ENCODE measurements around the gene DPH2.
A peak's percentile ranks its signal among the peaks of the same experiment; 100 is the strongest.

Gene DPH2

GRCh38 chr1:43985984-43986595, 16.3 kb downstream of the DPH2 start:
- no peak for DNase-seq

- no peak for DNase-seq
These were observed 16.9 kb downstream of the DPH2 start for GRCh38 chr1:43986712-43987111.

GRCh38 chr1:43987159-43987902, 17.5 kb downstream of the DPH2 start:
- DNase-seq, result no peak

GRCh38 chr1:43990271-43991199, 20.7 kb downstream of the DPH2 start:
- no peak for DNase-seq

DNA sequence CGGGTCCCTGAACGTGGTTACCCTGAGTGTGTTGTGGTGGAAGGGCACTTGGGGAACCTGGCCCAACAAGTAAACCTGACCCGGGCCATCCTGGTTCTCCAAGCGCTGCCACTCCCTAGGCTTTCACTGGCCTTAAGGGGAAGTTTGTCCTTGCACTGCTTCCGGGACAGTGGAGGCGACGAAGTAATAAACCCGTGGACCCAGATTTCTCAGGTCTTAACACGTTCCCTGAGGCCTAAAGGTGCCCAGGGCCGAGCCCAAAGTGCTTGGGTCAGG, 21.3 kb downstream of the DPH2 start:
- no peak for DNase-seq

DNA sequence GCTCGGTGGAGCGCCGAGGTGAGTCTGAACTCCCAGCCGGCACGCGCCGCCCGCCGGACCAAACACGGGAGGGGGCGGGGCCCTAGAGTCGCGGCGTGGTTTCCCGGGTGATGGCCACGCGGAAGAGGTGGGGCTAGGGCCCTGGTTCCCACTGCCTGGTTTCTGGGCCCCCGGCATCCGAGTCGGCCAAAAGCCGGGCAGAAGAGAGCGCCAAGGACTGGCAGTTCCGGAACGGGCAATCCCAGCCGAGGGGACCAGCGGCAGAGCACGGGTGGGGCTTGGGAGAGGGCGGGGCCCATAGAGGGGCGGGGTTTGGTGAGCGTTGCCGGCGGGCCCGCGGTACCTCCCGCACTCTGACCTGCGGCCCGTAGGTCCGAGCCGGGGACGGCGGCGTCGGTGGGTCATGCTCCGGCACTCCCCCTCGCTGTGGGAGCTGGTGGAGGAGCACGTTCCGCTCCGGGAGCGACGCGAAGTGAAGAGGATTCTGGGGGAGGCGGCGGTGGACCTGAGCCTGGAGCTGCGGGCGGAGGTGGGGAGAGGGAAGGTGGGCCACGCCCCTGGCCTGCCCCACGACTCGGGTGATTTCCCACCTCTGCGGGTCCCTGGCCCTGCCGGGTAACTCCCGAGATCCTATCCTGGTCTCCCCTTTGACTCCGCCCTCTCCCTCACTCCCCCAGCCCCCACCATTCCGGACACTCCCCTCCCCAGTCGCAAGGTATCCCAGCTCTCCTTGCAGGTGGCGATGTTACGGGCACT, 21.8 kb downstream of the DPH2 start, which contains the start of gene CCDC24:
CCDC24 (plus strand) TSS at position 124 of the 756 bp plus-strand sequence; CDS start at position 404, 280 bp downstream.
- peak; percentile 58 for DNase-seq

DNA sequence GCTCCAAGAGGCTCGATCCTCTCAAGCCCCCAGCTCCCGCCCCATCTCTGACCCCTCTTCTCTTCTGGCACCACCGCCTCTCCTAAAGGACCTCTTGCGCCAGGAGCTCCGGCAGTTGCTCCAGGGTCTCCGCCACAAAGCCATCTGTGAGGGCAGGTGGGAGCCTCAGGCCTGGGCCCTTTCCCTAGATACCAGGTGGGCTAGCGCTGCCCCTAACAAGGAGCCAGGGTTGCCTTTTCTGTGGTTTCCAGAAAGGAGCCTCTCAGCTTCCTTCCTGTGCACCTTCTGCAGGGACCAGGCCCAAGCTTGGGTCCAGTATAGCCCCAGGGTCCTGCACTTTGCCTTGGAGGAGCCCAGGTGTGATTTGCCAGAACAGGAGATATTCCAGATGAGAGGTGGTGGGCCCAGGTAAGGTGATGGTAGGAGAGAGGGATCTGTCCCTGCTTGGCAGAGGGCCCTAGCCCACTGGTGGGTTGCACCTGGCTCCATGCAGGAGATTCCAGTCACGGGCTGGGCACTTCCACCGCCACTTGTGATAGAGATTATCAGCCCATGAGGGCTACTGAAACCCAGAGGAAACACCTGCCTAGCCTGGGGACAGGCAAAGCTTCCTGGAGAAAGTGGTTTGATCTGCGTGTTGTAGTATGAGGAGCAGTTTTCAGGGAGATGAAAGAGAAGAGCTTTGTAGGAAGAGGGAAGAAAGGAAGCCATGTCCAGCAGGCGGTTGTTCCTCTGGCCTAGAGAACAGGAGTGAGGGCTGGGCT, 22.6 kb downstream of the DPH2 start:
- no peak for DNase-seq

DNA sequence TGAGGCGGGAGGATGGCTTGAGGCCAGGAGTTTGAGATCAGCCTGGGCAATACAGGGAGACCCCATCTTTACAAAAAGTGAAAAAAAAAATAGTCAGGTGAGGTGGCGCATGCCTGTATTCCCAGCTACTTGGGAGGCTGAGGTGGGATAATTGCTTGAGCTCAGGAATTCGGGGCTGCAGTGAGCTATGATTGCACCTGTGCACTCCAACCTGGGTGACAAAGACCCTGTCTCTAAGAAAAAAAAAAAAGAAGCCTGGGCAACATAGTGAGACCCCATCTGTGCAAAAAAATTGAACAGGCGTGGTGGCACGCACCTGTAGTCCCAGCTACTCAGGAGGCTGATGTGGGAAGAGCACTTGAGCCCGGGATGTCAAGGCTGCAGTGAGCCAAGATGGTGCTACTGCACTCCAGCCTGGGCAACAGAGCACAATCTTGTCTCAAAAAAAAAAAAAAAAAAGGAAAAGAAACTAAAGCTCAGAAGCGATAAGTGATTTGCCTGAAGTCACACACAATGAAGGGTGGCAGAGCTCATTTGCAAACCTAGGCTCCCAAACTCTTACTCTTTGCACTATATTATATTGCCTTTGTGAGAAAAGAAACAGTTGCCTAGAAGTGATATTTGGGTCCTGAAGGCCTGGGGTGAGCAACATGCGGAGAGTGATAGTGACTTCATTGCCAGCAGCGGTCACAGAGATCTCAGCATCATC, 23.6 kb downstream of the DPH2 start:
- no peak for DNase-seq

DNA sequence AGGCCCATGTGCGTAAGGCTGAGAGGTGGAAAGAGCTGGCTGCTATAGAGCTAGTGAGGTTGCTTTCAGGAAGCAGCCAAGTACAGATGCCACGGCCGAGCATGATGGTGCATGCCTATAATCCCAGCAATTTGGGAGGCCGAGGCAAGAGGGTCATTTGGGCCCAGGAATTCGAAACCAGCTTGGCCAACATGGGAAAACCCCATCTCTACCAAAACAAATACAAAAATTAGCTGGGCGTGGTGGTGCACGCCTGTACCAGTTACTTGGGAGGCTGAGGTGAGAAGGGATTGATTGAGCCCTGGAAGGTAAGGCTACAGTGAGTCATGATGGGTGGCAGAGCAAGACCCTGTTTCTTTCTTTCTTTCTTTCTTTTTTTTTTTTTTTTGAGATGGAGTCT, 24.3 kb downstream of the DPH2 start:
- DNase-seq, result no peak

DNA sequence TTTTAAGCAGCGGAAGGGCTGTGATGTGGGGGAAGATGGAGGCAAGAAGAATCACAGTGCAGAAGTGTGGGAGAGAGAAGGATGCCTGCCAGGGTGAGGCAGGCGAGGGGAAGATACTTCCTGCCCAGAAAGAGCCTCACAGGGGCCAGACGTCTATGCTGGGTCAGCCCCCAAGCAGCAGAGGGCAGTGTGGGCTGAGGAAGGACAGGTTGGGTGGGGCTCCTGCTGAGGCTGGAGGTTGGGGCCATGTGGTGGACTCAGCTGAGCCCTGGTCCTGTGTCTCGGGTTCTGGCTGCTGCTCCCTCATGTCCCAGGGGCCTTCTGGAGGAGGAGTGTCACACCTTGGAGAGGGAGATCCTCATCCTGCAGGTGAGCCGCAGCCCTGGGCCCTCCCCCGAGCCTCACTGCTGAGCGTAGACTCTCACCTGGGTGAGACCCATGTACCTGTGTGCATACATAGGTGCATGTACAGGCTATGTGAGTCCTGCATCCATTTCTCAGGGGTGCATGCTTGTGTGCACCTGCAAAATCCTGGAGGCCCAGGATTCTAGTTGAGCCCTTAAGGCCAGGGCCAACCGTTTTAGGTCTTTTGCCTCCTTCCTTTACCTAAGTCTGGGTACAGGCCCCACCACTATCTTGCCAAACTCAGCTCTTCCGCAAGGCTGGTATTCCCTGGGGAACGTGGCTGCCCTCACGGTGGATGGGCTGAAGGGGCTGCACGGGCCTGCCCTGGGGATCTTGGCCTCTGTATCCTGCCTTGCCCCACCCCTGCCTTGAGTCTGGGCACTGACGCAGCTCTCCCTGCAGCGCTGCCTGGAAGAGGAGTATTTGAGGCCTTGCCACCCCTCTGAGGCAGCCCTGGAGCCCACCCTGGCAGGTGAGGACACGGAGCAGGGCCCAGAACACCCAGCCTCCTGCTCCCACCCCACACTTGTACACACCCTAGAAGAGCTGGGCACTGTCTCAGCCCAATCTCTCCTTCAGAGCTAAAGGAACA, 25.3 kb downstream of the DPH2 start:
- DNase-seq, result no peak

GRCh38 chr1:43995984-43996732, 26.3 kb downstream of the DPH2 start:
- no peak for DNase-seq

DNA sequence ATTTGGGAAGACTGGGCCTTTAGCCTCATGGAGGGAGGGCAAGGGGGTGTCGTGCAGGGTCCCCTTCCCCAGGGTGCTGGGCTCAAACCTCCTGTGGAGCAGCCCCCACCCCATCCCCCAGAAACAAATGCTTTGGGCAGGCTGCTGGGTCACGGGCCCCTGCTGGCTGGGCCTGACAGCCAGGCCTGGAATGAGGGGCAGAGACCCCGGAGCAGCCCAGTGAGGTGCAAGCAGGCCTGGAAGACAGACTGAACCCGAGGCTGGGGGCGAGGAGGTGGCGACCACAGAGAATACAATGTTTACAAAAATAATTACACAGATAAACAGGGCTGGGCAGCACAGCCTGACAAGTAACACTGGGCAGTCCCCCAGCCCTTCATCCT, 26.9 kb downstream of the DPH2 start:
- DNase-seq, result no peak

DNA sequence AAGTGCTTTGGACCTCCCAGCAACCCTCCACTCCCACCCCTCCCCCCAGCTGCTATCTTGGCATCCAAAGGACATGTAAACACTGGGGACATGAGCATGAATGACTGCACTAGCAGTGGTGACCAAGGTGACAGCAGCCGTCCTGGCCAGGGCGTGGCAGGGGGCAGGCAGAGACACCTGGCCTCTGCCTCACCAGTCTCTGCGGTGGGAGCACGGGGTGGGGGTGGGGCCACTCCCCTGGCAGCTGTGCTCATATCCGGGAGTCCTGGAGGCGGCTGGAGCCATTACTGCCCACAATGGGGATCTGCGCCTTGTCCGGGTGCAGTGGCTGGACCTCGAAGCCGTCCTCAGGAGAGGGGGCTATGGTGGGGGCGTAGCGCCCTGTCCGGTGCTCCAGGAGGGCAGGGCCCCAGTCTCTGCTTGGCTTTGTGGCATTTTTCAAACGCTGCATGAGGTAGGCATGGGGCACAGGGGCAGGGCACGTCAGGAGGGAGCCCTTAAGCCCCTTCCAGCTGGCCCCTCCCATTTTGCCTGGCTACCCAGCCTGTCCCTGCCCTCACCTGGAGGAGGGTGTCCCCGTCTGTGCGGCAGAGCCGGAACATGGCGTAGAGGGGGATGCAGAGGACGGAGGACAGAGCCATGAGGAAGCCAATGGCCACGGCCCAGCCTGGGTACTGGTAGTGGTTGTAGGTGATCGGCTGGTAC, 27.6 kb downstream of the DPH2 start:
- DNase-seq, result no peak

DNA sequence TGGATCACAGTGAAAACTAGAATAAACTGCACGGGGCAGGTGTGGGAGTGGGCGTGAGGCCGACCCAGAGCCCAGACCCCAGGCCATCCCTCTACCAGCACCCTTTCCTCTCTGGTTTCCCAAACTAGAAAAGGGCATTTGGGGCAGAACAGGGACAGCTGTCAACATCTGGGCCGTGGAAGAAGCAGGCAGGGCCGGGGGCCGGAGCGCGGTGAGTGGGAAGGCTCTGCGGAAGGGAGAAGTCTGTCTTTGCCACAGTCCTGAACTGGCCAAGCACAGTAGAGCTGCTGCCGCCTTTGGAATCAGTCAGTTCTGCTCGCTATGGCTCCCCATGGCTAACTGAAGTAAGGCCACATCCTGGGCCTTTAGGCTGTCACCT, 28.2 kb downstream of the DPH2 start:
- DNase-seq, result no peak

DNA sequence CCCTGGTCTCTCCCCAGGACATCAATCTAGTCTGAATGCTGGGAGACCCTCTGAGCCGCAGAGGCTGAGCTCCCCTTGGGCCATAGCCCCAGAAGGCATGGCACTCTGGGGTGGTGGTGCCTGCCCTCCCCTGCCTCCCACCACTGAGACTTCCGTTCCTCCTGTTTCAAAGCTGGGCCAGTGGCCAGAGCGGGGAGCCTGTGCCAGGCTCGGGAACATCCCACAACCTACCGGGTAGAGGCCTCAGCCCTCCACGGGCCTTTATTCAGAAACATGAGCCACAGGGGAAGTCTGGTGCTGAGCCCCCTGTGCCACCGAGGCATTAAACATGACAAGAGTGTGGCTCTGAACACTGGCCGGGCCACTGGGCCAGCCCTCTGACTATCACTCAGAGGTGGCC, 29.6 kb downstream of the DPH2 start:
- no peak for DNase-seq

DNA sequence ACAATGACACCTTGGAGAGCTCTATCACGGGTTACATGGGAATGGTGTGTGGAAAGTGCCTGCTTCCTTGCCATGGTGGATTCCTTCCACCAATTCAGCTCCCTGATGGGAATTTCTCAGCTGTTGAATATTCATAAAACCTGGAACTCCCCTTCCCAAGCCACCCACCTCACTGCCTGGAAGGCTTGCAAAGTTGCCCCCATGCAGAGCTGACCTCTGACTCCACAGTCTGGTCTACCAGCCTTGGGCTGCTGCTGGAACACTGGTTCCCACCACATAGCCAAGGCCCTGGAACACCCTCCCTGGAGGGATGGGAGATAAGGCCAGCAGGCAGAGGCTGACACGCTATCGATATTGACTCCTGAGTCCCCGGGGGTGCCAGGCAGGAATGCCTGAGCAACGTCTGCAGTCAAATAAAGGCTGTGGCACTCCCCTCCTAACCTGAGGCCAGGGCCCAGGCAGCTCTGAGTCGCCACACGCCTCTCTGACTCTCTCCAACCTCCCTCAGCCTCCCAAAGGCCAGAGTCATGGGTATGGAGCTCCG, 30.4 kb downstream of the DPH2 start:
- no peak for DNase-seq

DNA sequence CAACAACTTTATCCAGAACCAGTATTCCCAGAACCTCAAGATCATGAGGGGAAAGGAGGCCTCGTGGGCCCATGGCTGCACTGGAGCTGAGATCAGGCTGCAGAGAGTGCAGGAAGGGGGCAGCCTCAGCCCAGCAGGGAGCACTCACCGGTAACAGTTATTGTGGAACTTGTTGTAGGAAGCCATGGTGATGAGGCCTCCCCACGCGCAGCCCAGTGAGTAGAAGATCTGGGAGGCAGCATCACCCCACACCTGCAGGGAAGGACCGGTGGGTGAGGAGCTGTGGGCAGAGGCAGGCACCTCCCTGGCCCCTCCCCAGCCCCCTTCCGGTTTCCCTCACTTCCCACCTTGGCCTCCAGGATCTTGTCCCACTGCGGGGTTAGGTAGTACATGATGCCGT, 32.4 kb downstream of the DPH2 start:
- no peak for DNase-seq

DNA sequence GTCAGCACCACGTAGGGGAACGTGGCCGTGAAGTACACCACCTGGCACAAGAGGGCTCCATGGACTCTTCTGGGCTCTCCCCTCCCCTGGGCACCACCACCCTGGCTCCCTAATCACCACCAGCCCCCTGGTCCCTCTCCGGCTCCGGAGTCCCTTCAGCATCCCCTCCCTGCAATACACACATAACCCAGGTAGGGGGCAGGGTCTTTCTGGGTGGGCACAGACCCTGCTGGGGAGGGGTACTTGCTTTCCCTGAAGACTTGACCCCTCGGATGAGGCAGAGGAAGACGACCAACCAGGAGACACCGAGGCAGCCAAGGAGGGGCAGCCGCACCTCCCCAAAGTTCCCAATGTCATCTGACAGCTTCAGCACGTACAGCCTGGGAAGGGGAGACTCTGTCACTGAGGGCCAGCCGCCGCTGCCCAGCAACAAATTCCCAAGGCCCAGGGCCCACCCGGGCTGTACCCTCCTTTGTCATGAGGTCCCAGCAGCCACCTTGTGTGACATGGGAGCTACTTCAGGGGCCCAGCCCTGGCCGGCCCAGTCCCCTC, 32.9 kb downstream of the DPH2 start:
- DNase-seq, result no peak
